Fibroblast of skin of left biceps (primary cell): ENCODE measurements around the gene PDE4B.
"Not testable (repeated sequence)": the region's sequence is repeated elsewhere in the genome, so short reads cannot be mapped to it uniquely, and the experiment has no call there.

Experiments
- DNase-seq, 2 experiments: peaks; one replicate each; pipeline ENCODE4 v3.0.0-alpha.2; 2013; ENCODE audit warnings: low read depth in 2 of 2

PDE4B gene

GRCh38 chr1:65953170-65953569 is 160.5 kb downstream of the PDE4B start:
- no peak for DNase-seq

- DNase-seq: no peak
Observed at GRCh38 chr1:65955071-65955470, 162.4 kb downstream of the PDE4B start.

GRCh38 chr1:65955503-65955902 is 162.8 kb downstream of the PDE4B start:
- DNase-seq: no peak

- peak; percentile 9 to 18 for DNase-seq
Observed at GRCh38 chr1:65958561-65959350, 166.1 kb downstream of the PDE4B start.

GRCh38 chr1:65959896-65960567 is 167.3 kb downstream of the PDE4B start:
- DNase-seq: no peak

- DNase-seq: no peak
Observed at GRCh38 chr1:65963156-65963888, 170.6 kb downstream of the PDE4B start.

- DNase-seq: no peak
Observed at GRCh38 chr1:65964123-65964522, 171.4 kb downstream of the PDE4B start.

- DNase-seq: no peak
Observed at GRCh38 chr1:65965112-65965996, 172.7 kb downstream of the PDE4B start.

- DNase-seq: not testable (repeated sequence)
Observed at GRCh38 chr1:65967492-65967891, 174.8 kb downstream of the PDE4B start.

- DNase-seq: no peak
Observed at GRCh38 chr1:65971547-65971946, 178.9 kb downstream of the PDE4B start.

- DNase-seq: no peak
Observed at GRCh38 chr1:65975708-65976107, 183.0 kb downstream of the PDE4B start.

- DNase-seq: no peak
Observed at GRCh38 chr1:65979136-65980044, 186.7 kb downstream of the PDE4B start.

- DNase-seq: no peak
Observed at GRCh38 chr1:65980237-65980636, 187.5 kb downstream of the PDE4B start.

GRCh38 chr1:65983500-65983899 is 190.8 kb downstream of the PDE4B start:
- DNase-seq: no peak

GRCh38 chr1:65985393-65986066 is 192.8 kb downstream of the PDE4B start:
- DNase-seq: no peak

GRCh38 chr1:65986146-65986545 is 193.5 kb downstream of the PDE4B start:
- DNase-seq: no peak

- no peak for DNase-seq
Observed at GRCh38 chr1:65990161-65990560, 197.5 kb downstream of the PDE4B start.

- no peak for DNase-seq
Observed at GRCh38 chr1:65991694-65992093, 199.0 kb downstream of the PDE4B start.

GRCh38 chr1:65992165-65992821 is 199.6 kb downstream of the PDE4B start:
- no peak for DNase-seq
